Colonic mucosa (tissue), 4 donors: ENCODE data around the gene CCDC82. TPM values are rescaled to one million over a fixed set of nuclear protein-coding genes. Genes with fewer than 3 reads are reported as not detected.

Experiments used
- DNase-seq: peaks from one replicate; pipeline ENCODE4 v3.0.0-alpha.2; 2020
- H3K27ac ChIP-seq: fragments of 200-600 bp; one replicate; pipeline ENCODE4 v1.8.0; 2021
- H3K27me3 ChIP-seq: fragments of 200-600 bp; one replicate; pipeline ENCODE4 v1.8.0; 2021
- H3K36me3 ChIP-seq: fragments of 200-600 bp; one replicate; pipeline ENCODE4 v1.8.0; 2021
- H3K4me1 ChIP-seq: fragments of 200-600 bp; one replicate; pipeline ENCODE4 v1.8.0; 2021; ENCODE audit warnings: mild to moderate bottlenecking
- H3K4me3 ChIP-seq: fragments of 200-600 bp; one replicate; pipeline ENCODE4 v1.8.0; 2021
- H3K9ac ChIP-seq, 2 donors: one replicate each; pipeline ENCODE4 v1.7.0; 2013; ENCODE audit warnings: control low read depth in 2 of 2, low read depth in 2 of 2, low read length in 2 of 2
- H3K9me3 ChIP-seq: fragments of 200-600 bp; one replicate; pipeline ENCODE4 v1.8.0; 2021
- intact Hi-C: fragments of 100-400 bp; cut with DNase I; formaldehyde crosslinking; loops from one replicate; pipeline ENCODE4 v1.14.1; 2022
- microRNA-seq: library from miRNA; unstranded; fragments of <30 nt; microRNA quantifications from one replicate; pipeline ENCODE4, GENCODE V29; 2019
- total RNA-seq, 2 donors: library from RNA; stranded (reverse); fragmentation: NEBNext Ultra II Directional in 1 of 2; extraction: Animal tissue kit (Norgen Biotek cat#: 25700) in 1 of 2; gene quantifications; one replicate each; pipeline ENCODE4 v1.2.1, GENCODE V29; 2021
- TF ChIP-seq, protein P1 (sequence below): fragments of 200-600 bp; IDR thresholded peaks from one replicate; pipeline ENCODE4 v1.8.0; 2022; ENCODE audit warnings: antibody characterized with exemption, mild to moderate bottlenecking
- donor health status: healthy.
- donor health status: DM: no; HTN: no; CAD: no.
- donor health status: DM: no; HTN: no; CAD: no.

Gene CCDC82
- total RNA-seq, 2 donors from 2014 or later: 11.6 to 20.4 TPM

DNA sequence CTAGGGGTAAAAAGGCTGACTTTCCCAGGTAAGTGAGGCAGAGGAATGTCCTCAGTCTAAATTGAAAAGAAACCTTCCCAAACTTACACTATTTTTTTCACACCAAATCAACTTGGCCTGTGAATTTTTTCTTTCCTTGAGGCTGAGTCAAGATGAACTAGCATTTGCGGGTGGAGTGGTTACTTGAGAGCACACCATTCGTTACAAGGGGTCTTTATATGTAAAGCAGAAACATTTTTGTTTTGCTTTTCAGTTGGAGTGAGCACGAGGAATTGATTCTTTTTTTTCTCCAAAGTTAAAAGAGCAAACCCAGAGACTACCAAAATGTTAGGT is 83.1 kb downstream of the CCDC82 start:
- Histone ChIP-seq H3K9me3 (no peaks in the 10 kb centered on the region), H3K27ac (peak overlapping the region; percentile 88), H3K4me1 (peaks cover 27% of the 10 kb centered on the region), H3K36me3 (no peaks in the 10 kb centered on the region), H3K9ac (peak overlapping the region in 1 of 2 donors; percentile 30), H3K4me3 (no peak overlapping the region), H3K27me3 (no peaks in the 10 kb centered on the region)
- intact Hi-C loops: no loop called here
- no peak for DNase-seq
- TF ChIP-seq, protein P1, sequence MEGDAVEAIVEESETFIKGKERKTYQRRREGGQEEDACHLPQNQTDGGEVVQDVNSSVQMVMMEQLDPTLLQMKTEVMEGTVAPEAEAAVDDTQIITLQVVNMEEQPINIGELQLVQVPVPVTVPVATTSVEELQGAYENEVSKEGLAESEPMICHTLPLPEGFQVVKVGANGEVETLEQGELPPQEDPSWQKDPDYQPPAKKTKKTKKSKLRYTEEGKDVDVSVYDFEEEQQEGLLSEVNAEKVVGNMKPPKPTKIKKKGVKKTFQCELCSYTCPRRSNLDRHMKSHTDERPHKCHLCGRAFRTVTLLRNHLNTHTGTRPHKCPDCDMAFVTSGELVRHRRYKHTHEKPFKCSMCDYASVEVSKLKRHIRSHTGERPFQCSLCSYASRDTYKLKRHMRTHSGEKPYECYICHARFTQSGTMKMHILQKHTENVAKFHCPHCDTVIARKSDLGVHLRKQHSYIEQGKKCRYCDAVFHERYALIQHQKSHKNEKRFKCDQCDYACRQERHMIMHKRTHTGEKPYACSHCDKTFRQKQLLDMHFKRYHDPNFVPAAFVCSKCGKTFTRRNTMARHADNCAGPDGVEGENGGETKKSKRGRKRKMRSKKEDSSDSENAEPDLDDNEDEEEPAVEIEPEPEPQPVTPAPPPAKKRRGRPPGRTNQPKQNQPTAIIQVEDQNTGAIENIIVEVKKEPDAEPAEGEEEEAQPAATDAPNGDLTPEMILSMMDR: no peak

DNA sequence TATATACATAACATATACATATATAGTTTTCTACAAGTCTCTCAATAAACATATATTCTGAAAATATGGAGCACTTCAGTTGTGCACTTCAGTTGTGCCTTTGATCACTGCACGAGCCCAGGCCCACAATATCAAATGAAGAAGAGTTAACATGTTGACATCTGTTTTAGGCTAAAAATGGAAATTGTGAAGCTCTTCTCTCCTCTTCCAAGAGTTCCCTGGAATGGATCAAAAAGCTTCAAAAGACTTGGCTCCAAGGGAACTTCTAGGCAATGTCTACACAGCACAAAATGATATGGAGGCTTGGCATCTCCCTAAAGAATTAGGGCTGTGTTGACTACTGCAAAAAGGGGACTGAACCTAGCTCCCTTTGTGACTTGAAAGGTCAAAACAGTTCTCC is 83.6 kb downstream of the CCDC82 start:
- peak overlapping the region in 1 of 2 donors; percentile 30 for H3K9ac ChIP-seq

DNA sequence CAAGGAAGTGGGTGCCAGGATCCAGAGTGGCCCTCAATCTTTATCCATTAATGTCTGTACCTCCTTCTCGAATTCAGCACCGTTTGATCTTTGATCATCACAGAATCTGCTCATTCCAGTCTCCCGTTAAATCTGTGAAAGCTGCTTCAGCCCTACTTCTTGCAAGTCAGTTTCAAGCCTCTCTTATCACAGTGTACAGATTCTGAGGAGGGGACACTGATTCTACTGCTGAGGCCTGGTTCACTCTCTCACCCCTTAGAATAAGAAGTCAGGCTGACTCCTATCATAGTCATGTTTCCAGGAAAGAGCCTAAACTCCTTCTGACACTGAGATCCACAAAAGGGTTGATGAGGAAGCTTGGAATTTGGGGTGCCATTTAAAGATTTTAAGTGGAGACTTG is 85.7 kb downstream of the CCDC82 start:
- Histone ChIP-seq H3K27ac (no peak overlapping the region), H3K9ac (peak overlapping the region in 1 of 2 donors; percentile 26), H3K4me3 (no peak overlapping the region), H3K4me1 (peaks cover 22% of the 10 kb centered on the region), H3K27me3 (no peaks in the 10 kb centered on the region), H3K9me3 (no peaks in the 10 kb centered on the region), H3K36me3 (no peaks in the 10 kb centered on the region)
- intact Hi-C loops: no loop called here
- TF ChIP-seq, protein P1: no peak
- no peak for DNase-seq

More for the DNA sequence above, 83.6 kb downstream of the CCDC82 start:
- TF ChIP-seq, protein P1: no peak
- Histone ChIP-seq H3K27ac (peak overlapping the region; percentile 88), H3K27me3 (no peaks in the 10 kb centered on the region), H3K4me3 (no peak overlapping the region), H3K36me3 (no peaks in the 10 kb centered on the region), H3K4me1 (peaks cover 27% of the 10 kb centered on the region), H3K9me3 (no peaks in the 10 kb centered on the region)
- intact Hi-C loops: no loop called here
- DNase-seq: no peak

DNA sequence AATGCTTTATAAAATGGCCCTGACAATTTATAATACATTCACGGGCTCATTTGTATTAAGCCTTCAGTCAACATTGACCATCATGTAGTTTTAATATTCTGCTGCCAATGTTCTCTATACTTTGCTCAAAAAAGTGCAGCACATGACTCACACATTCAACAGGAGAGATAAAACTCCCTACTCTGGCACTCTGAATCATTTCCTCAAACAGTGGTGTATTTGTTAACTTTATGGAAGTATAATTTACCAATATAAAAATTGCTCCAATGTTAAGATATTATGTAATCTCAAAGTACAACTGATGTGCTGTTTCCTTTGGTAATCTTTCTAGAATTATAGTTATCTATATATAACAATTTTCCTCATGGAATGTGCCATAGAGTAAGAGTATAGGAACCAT is 86.6 kb downstream of the CCDC82 start:
- intact Hi-C loops: no loop called here
- Histone ChIP-seq H3K27me3 (no peaks in the 10 kb centered on the region), H3K36me3 (no peaks in the 10 kb centered on the region), H3K9me3 (no peaks in the 10 kb centered on the region), H3K9ac (no peak overlapping the region), H3K27ac (peak overlapping the region; percentile 61), H3K4me3 (no peak overlapping the region), H3K4me1 (peaks cover 22% of the 10 kb centered on the region)
- TF ChIP-seq, protein P1: no peak
- no peak for DNase-seq

Small RNA genes within 50 kb of the gene (microRNA-seq; reads per million reads assigned to microRNA genes)
- gene MIR1260B: not detected

Other genes starting within 250 kb of the CCDC82 start
- 10 to 100 TPM; 10.4 to 11.0 TPM for gene MAML2, start 46.7 kb downstream of the CCDC82 start, total RNA-seq
- 10 to 100 TPM in 1 of 2 donors, 1 to 10 TPM in 1; 8.0 to 10.9 TPM for gene JRKL, start 101 bp upstream of the CCDC82 start, total RNA-seq